ENCODE measurements around the gene STAT1. TPM values are rescaled to one million over a fixed set of nuclear protein-coding genes. Genes with fewer than 3 reads are reported as not detected.

Gene STAT1
- total RNA-seq, 4 donors from 2014 or later, result 46.5 to 108 (median 67.2) TPM

DNA sequence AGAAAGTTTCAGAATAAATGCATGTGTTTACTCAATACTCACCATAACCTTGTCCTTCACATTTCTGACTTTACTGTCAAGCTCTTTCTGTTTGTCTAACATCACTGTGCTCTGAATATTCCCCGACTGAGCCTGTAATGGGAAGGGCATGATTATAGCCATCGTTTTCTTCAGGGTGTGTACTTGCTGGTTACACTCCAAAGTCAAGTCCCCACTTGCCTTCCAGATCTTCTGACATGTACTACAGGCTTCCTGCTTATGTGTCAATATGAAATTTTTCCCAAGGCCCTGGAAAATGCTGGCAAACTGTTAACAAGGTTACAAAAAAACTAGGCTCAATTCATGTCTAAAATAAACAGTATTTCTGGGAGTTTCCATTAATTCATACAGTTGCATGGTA, 12.9 kb downstream of the STAT1 start:
- no peaks in the 10 kb centered on the region for H3K4me1 ChIP-seq
- TF ChIP-seq POLR2A (IDR thresholded peaks at IDR 0.05), result no peak
- TF ChIP-seq, protein P1, sequence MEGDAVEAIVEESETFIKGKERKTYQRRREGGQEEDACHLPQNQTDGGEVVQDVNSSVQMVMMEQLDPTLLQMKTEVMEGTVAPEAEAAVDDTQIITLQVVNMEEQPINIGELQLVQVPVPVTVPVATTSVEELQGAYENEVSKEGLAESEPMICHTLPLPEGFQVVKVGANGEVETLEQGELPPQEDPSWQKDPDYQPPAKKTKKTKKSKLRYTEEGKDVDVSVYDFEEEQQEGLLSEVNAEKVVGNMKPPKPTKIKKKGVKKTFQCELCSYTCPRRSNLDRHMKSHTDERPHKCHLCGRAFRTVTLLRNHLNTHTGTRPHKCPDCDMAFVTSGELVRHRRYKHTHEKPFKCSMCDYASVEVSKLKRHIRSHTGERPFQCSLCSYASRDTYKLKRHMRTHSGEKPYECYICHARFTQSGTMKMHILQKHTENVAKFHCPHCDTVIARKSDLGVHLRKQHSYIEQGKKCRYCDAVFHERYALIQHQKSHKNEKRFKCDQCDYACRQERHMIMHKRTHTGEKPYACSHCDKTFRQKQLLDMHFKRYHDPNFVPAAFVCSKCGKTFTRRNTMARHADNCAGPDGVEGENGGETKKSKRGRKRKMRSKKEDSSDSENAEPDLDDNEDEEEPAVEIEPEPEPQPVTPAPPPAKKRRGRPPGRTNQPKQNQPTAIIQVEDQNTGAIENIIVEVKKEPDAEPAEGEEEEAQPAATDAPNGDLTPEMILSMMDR (IDR thresholded peaks at IDR 0.05), result no peak
- peaks cover 0 to 100% (median 3%) of the 10 kb centered on the region in 3 donors for H3K36me3 ChIP-seq
- no peak for DNase-seq
- H3K9me3 ChIP-seq, result no peaks in the 10 kb centered on the region
- H3K4me3 ChIP-seq, result no peak overlapping the region
- H3K27ac ChIP-seq, result no peak overlapping the region
- H3K27me3 ChIP-seq, result no peaks in the 10 kb centered on the region

DNA sequence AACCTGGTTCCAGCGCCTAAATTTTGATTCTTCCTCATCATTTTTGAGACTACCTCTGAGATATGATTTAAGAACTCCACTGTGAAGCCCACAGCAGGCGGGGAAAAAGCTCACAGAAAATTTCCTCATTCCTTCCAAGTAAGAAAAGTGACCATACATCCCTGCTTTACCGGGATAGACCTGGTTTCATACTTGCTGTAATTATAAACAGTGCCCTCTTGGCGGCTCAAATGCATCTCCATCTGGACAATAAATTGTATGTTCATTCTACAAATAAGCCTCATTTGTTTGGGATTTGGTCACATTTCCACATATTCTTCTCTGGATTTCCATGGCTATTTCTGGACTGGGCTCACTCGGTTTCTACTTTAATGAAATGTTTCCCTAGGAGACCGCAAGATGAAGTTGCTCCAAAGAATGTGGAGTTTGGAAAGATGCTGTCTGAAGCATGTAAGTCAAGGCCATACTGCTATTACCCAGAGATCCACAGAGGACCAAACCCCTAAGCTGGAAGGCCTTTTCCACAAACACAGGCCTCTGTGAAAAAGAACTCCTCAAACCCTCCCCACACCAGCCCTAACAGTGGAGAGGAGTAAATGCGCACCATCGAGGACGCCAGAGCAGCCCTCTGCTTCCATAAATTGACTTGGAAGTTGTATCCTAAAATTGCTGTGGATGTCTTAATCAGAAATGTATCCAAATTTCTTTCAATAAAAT, 13.9 kb downstream of the STAT1 start:
- Histone ChIP-seq H3K36me3 (peaks cover 0 to 100% (median 3%) of the 10 kb centered on the region in 3 donors), H3K27ac (no peak overlapping the region), H3K9me3 (no peaks in the 10 kb centered on the region), H3K4me3 (no peak overlapping the region), H3K4me1 (no peaks in the 10 kb centered on the region), H3K27me3 (no peaks in the 10 kb centered on the region)
- no peak for TF ChIP-seq POLR2A (IDR thresholded peaks at IDR 0.05)
- TF ChIP-seq, protein P1 (IDR thresholded peaks at IDR 0.05), result no peak
- no peak for DNase-seq

DNA sequence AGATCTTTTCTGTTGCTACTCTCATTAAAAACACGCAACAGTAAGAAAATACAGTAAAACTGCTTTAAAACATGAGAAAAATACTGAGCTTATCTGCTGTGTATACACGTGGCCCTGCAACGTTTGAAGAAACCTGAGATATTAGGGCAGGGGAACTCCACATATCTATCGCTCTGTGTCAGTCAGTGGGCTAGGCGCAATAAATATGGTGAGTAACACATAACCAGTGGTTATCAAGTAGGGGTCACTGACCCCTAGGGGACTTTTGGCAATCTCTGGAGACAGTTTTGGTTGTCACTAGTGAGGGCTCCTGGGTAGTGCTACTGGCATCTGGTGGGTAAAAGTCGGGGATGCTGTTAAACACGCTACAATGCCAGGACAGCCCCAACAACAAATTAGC, 14.9 kb downstream of the STAT1 start:
- DNase-seq, result no peak
- Histone ChIP-seq H3K36me3 (peaks cover 0 to 100% (median 3%) of the 10 kb centered on the region in 3 donors), H3K27me3 (no peaks in the 10 kb centered on the region), H3K4me1 (no peaks in the 10 kb centered on the region), H3K4me3 (no peak overlapping the region), H3K27ac (no peak overlapping the region), H3K9me3 (no peaks in the 10 kb centered on the region)
- TF ChIP-seq POLR2A (IDR thresholded peaks at IDR 0.05), result no peak
- TF ChIP-seq, protein P1 (IDR thresholded peaks at IDR 0.05), result no peak

DNA sequence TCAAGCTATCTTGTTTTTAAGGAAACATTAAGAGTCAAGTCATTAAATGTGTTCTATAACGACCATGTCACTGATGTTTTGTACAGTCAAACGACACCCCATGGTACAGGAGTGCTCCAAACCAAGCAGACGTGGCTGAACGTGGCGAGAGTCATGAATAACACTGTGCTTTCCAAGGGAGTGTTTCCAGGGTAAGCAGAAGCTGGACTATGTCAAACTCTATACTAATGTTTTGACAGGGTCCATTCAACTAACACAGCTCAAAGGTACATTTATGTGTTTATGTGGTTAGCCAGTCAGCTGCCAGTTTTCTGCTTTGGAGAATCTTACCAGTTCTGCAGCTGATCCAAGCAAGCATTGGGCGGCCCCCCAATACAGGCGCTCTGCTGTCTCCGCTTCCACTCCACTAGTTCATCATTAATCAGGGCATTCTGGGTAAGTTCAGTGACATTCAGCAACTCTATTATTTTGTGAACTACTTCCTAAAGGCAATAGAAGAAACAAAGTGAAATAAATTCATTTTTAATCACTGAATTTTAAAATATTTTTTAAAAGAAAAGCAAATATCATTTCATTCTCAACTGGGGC, 16.4 kb downstream of the STAT1 start:
- no peak for TF ChIP-seq POLR2A (IDR thresholded peaks at IDR 0.05)
- TF ChIP-seq, protein P1 (IDR thresholded peaks at IDR 0.05), result no peak
- Histone ChIP-seq H3K4me1 (no peaks in the 10 kb centered on the region), H3K27ac (no peak overlapping the region), H3K27me3 (no peaks in the 10 kb centered on the region), H3K9me3 (no peaks in the 10 kb centered on the region), H3K36me3 (peaks cover 0 to 97% (median 3%) of the 10 kb centered on the region in 3 donors), H3K4me3 (no peak overlapping the region)
- no peak for DNase-seq

DNA sequence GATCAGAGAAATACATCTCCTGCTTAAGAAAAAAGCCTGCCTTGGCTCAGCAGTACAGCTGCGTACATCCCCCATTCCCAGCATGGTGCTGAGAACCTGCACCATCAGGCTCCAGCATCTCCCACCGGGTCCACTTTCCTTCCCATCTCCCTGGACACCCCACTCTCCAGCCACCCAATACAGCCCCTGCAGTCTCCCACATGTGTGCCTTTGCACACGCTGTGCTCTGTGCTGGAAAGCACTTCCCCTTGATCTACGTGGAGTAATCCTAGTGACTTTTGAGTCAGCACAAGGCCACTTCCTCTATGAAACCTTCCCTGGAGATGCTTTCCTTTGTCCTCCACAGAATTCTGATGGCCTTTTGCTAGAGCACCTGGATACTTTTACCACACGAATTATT, 17.0 kb downstream of the STAT1 start:
- Histone ChIP-seq H3K4me3 (no peak overlapping the region), H3K4me1 (no peaks in the 10 kb centered on the region), H3K9me3 (no peaks in the 10 kb centered on the region), H3K27ac (no peak overlapping the region), H3K27me3 (no peaks in the 10 kb centered on the region), H3K36me3 (peaks cover 0 to 96% (median 3%) of the 10 kb centered on the region in 3 donors)
- DNase-seq, result no peak
- TF ChIP-seq POLR2A (IDR thresholded peaks at IDR 0.05), result no peak
- TF ChIP-seq, protein P1 (IDR thresholded peaks at IDR 0.05), result no peak
